HG02885 (cell line): ENCODE measurements around the gene SPIB.
"Not testable (repeated sequence)": the region's sequence is repeated elsewhere in the genome, so short reads cannot be mapped to it uniquely, and the experiment has no call there.

ENCODE experiments used
- ATAC-seq: cut with Tn5 transposase; IDR thresholded peaks from one replicate; pipeline ENCODE4 v1.9.1; 2021; ENCODE audit warnings: mild to moderate bottlenecking; ENCODE audit not compliant: unreplicated experiment, poor library complexity

Gene SPIB

DNA sequence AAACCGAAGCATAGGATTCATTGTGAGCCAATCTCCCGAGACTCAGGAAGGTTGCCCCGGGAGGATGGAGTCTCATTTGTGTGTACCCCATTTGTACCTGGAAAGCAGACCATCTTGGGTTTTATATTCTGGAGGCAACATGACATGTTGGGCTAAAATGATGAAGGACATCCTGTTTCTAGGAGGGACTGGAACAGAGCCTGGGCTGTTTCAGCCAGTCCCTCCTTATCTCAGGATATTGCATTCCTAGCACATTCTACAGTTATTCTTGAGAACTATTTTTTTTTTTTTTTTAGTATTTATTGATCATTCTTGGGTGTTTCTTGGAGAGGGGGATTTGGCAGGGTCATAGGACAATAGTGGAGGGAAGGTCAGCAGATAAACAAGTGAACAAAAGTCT lies 28.4 kb upstream of the SPIB start:
- not testable (repeated sequence) for ATAC-seq

DNA sequence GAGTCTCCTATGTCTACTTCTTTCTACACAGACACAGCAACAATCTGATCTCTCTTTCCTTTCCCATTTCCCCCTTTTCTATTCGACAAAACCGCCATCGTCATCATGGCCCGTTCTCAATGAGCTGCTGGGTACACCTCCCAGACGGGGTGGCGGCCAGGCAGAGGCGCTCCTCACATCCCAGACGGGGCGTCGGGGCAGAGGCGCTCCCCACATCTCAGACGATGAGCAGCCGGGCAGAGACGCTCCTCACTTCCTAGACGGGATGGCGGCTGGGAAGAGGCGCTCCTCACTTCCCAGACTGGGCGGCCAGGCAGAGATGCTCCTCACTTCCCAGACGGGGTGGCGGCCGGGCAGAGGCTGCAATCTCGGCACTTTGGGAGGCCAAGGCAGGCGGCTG lies 27.8 kb upstream of the SPIB start:
- not testable (repeated sequence) for ATAC-seq

- ATAC-seq: no peak
Observed at GRCh38 chr19:50392759-50393158, 26.0 kb upstream of the SPIB start.

GRCh38 chr19:50393589-50393988 lies 25.1 kb upstream of the SPIB start:
- ATAC-seq: no peak

DNA sequence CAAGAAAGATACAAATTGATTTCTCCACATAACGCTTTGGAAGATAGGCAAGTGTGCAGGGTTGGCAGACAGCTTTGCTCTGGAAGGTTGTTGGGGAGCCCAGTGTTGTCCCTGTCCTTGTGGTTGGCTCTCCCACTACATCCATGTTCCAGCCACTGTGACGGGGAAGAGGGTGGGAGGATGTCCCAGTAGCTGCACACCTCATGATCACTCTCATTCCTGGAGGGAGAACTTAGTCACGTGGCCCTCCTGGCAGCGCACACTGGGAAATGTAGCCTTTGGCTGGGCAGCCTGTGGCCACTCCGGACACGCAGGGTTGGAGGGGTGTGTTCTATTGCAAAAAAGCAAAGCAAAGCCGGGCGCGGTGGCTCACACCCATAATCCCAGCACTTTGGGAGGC lies 24.7 kb upstream of the SPIB start:
- ATAC-seq: no peak

DNA sequence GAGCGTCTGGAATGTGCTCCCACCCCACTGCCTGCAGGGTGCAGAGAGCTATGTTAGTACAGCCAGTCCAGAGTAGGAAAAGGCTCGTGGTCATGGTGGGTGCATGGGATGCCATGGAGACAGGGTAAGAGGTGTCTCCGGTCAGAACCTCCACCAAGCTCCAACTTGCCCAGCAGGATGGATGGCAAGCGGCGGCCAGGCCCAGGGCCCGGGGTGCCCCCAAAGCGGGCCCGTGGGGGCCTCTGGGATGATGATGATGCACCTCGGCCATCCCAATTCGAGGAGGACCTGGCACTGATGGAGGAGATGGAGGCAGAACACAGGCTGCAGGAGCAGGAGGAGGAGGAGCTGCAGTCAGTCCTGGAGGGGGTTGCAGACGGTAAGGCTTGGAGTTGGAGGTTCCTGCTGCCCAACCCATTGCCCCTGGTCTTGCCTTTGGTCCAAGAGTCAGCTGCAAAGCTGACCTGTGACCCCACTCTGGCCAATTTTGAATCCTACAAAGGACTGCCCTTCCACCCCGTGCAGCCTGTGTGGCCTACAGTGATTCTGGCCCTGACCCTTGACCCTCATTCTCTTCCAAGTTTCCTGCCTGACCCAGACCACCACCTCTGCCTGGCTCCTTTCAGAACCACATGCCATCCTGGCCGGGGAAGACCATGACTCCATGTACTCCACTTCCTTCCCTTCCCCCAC lies 19.9 kb upstream of the SPIB start:
- no peak for ATAC-seq

DNA sequence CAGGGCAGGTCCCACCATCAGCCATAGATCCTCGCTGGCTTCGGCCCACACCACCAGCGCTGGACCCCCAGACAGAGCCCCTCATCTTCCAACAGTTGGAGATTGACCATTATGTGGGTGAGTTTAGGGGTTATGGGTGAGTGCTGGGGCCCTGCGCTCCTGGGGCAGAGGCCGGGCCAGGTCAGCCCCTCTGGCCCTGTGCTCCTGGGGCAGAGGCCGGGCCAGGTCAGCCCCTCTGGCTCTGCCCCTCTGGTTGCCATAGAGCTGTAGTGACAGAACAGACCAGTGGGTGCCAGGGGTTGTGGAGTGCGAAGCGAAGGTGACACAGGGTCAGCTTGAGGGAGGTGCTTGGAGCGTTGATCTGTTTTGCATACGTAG lies 19.4 kb upstream of the SPIB start:
- ATAC-seq: no peak

- no peak for ATAC-seq
Observed at GRCh38 chr19:50401605-50402450, 16.9 kb upstream of the SPIB start.

DNA sequence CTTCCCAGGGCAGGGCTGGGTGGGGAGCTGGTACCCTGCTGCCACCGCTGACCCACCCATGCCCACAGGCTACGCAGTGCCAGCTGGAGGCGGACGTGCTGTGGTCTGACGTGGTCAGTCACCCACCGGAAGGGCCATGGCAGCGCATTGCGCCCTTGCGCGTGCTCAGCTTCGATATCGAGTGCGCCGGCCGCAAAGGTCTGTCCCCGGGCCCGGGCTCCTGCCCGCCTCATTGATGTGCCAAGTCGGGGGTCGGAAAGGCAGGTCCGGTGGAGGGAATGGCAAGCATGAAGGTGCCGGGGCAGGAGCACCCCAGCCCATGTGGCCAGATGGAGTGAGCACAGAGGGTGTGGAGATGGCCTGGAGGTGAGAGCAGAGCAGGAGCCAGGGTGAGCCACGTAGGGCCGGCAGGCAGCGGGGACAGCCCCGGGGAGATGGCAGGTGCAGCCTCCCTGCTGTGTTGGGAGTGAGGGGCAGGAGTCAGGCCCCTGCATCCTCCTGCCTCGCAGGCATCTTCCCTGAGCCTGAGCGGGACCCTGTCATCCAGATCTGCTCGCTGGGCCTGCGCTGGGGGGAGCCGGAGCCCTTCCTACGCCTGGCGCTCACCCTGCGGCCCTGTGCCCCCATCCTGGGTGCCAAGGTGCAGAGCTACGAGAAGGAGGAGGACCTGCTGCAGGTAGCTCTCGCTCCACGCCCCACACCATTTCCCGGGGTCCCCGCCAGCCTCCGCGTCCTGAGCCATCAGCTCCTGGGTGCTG lies 16.0 kb upstream of the SPIB start:
- ATAC-seq: no peak

DNA sequence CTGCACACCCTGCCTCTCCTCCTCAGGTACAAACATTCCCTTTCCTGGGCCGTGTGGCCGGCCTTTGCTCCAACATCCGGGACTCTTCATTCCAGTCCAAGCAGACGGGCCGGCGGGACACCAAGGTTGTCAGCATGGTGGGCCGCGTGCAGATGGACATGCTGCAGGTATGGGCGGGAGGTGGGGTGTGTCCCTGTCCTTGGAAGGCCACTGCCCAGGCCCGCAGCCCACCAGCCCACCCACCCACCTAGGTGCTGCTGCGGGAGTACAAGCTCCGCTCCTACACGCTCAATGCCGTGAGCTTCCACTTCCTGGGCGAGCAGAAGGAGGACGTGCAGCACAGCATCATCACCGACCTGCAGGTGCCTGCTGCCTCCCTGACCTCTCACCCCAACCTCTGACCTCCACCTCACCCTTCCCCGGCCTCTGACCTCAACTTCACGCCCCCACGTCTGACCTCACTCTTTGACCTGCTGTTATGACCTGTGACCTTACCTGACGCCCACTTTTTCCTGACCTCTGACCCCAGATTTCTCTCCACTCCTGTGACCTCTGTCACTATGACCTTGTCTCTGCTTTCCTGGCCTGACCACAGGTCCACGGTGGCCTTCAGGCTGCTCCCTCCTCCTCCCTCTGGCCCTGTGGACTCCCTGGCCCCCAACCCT lies 12.4 kb upstream of the SPIB start:
- ATAC-seq: no peak

DNA sequence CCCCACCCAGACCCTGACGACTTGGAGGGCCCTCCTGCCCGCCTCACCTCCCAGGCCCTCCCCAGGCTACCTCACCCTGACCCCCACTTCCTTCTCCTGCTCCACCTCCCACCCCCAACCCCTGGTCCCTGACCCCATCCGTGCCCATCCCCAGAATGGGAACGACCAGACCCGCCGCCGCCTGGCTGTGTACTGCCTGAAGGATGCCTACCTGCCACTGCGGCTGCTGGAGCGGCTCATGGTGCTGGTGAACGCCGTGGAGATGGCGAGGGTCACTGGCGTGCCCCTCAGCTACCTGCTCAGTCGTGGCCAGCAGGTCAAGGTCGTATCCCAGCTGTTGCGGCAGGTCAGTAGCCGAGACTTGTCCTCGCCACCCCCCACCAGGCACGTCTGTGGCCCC lies 11.9 kb upstream of the SPIB start:
- ATAC-seq: no peak

DNA sequence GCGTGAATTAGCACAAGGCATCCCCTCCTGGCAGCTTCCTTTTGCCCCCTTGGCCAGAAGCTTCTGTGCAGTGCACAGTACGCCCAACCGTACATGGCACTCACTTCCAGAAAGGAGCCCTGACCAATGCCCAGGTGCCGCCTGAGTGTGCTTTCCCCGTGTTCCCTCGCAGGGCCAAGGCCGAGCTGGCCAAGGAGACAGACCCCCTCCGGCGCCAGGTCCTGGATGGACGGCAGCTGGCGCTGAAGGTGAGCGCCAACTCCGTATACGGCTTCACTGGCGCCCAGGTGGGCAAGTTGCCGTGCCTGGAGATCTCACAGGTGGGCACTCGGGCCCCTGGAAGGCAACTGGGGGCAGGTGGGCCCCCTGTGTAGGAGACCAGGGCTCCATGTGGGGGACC lies 9.4 kb upstream of the SPIB start:
- no peak for ATAC-seq

- no peak for ATAC-seq
Observed at GRCh38 chr19:50410109-50410508, 8.6 kb upstream of the SPIB start.

GRCh38 chr19:50412419-50412818 lies 6.3 kb upstream of the SPIB start:
- ATAC-seq: no peak

DNA sequence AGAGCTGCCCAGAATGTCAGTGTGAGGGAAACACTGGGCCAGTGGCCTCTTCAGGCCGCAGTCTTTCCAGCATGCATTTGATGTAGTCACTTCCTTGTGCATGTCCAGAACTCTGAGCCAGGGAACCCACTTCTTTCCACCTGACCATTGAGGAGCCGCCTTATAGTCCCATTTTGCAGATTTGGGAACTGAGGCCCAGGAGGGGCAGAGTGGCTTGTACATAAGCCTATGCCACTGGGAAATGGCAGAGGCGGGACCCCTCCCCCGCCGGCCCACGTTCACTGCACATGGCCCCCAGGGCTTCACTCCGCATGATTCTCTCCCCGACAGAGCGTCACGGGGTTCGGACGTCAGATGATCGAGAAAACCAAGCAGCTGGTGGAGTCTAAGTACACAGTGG lies 5.6 kb upstream of the SPIB start:
- no peak for ATAC-seq

GRCh38 chr19:50413531-50413930 lies 5.2 kb upstream of the SPIB start:
- no peak for ATAC-seq

- ATAC-seq: peak; percentile 38
Observed at GRCh38 chr19:50414864-50415660, 3.7 kb upstream of the SPIB start.

GRCh38 chr19:50415661-50416033 lies 3.1 kb upstream of the SPIB start:
- peak; percentile 59 for ATAC-seq

DNA sequence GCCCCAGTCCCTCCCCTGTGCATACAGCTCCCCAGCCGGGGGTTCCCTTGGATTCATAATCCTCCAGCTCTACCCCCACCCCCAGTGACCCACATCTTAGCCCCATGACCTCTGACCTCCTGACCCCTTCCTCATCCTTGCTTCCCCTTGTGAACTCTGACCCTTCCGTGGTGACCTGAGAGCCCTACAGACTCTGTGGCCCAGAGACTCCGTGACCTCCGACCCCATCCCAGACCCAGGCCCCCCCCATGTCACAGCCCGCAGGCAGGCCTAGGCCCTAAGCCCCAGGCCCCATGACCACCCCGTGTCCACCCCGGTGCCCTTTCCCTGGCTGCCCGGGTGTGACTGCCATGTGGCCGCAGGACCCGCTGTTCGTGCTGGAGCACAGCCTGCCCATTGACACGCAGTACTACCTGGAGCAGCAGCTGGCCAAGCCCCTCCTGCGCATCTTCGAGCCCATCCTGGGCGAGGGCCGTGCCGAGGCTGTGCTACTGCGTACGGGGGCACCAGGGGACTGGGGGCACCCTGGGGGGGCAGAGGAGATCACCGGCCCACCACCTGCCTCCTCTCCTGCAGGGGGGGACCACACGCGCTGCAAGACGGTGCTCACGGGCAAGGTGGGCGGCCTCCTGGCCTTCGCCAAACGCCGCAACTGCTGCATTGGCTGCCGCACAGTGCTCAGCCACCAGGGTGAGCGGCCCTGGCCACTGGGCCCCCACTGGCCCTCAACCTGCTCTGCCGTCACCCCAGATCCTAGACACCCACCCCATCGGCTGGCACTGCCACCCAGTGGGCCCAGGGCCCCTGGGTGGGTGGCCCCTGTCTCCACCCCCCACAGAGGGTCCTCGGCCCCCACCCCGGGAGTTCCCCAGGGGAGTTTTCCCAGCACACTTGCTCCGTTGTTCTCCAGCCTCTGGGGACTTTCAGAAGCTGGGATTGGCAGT lies 2.4 kb upstream of the SPIB start:
- no peak for ATAC-seq
